HG03060 (cell line): ENCODE measurements around the gene UBA5.
A peak's percentile ranks its signal among the peaks of the same experiment; 100 is the strongest.

ENCODE experiments used
- ATAC-seq: cut with Tn5 transposase; IDR thresholded peaks from one replicate; pipeline ENCODE4 v1.9.1; 2021; ENCODE audit warnings: low read depth, moderate number of reproducible peaks; ENCODE audit not compliant: unreplicated experiment

Gene UBA5

DNA sequence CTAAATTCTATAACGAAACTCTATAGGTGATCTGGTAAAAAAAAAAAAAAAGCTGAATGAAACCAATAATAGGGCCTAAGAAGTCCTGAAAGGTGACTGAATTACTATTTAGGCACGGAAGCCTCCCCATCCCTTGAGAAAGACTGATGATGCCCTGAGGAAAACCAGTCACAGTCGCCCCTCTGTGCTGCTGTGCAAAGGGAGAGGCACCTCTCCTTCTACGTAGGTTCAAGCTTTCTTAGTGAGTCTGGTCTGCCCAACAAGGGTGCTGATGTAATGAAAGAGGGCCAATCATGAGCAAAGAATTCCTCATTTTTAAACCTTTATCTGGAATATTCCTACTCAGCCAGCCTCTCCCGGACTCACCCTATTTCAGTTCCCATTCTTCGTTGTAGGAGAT lies 50.2 kb downstream of the UBA5 start:
- no peak for ATAC-seq

DNA sequence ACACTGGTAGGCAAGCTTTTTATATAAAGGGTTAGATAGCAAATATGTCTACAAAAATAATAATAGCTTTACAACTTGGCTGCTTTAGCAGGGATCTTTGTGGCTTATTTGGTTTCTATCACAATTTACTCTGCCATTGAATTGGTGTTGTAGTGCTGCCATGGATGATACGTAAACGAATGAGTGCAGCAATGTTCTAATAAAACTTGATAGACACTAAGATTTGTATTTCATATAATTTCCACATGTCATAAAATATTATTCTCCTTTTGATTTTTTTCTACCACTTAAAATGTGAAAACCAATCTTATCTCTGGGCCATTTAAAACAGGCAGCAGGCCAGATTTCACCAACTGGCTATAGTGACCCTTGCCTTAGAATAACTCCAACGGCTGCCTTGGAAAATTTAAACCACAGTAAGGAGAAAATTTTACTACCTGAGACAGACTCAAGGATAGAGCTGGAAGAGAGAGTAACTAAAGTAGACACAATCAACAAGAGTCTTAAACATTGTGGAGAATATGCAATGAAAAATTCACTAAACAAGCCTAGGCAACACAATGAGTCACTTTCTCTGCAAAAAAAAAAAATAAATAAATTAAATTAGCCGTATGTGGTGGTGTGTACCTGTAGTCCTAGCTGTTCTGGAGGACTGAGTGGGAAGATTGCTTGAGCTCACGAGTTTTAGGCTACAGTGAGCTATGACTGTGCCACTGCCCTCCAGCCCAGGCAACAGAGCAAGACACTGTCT lies 54.0 kb downstream of the UBA5 start:
- no peak for ATAC-seq

DNA sequence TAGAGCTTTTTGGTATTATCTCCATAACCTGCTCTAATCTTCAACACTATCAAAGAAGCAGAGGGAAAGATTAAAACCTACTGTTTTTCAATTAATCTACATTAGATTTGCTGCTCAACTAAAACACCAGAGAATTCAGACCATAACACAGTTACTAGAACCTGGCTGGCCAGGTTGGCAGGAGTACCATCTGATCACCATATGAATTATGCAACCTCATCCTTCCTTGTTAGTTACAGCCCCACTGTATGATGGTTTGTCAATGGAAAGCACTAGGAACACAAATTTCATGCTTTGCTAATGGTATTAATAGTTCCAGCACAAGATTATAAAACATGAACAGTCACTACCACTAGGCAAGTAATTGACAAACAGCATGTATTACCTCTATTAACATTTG lies 56.2 kb downstream of the UBA5 start:
- ATAC-seq = no peak

DNA sequence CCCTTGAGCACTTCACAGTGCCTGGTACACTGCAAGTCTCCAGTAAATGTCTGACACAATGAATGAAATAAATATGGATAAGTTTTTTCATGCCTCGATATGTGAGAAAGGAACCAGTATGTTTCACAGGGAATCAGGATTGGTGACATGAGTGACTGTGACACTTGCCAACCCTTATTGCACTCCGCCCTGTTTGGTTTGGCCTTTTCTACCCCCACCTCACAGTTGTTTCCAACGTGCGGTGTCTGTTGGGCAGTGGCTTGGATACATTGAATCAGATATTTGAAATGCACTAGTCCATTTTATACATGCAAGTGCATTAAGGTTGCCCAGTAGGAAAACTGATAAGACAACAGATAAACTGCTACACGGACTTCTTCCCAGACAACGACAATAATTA lies 60.1 kb downstream of the UBA5 start:
- ATAC-seq = no peak

DNA sequence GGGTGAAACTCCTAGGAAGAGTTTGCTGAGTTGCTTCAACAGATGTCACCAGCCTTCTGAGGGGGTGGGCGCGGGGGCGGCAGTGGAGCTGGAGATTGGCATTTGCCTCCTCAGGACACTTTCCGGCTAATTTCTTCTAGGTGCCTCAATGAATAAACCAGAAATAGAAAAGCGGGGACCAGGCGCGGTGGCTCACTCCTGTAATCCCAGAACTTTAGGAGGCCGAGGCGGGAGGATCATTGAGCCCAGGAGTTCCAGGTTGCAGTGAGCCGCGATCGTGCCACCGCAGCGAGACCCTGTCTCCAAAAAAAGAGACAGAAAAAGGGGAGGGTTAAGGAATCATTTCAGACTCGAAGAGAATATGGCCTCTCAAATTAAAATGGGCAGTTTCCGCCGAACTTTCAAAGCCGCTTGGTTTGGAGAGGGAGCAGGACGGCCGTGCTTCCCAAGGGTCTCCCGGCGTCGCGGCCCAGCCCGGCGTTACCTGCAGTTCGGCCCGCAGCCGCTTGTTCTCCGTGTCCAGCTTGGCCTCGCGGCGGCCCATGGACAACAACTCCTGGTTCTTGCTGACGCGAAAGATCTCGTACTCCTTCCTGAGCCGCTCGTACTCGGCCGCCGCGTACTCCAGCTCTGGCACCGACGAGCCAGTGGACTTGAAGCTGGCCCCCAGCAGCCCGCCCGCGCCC lies 61.5 kb downstream of the UBA5 start:
- ATAC-seq = peak; percentile 28

DNA sequence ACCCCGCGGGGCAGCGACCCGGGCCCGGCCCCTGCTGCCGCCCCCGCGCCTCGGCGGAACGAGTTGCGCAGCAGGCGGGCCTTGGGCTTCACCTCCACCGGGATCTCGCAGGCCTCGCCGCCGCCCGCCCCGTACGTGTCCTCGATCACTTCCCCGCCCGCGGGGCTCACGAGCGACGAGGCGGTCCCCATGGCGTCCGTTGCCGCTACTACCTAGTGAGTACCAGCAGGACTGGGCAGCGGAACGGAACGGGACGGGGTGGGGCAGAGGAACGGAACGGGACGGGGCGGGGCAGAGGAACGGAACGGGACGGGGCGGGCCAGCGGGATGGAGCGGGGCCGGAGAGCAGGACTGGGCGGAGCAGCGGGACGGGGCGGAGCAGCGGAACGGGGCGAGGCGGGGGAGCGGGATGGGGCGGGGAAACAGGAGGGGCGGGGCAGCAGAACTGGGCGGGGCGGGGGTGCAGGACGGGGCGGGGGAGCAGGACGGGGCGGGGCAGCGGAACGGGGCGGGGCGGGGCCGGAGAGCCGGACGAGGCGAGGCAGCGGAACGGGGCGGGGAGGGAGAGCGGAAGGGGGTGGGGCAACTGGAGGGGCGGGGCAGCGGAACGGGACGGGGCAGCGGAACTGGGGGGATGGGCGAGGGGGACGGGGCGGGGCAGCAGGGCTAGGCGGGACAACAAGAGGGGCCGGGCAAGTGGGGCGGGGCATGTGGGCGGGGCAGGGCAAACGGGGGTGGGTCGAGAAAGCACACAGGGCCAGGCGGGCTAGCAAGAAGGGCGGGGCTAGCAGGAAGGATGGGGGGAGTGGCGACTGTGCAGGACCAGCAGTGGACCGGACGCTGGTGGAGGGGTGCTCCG lies 62.3 kb downstream of the UBA5 start, which contains the start of gene NPHP3:
NPHP3 (minus strand) TSS at position 245 of the 859 bp plus-strand sequence; CDS start at position 191, 54 bp downstream.
- peak; percentile 45 for ATAC-seq

DNA sequence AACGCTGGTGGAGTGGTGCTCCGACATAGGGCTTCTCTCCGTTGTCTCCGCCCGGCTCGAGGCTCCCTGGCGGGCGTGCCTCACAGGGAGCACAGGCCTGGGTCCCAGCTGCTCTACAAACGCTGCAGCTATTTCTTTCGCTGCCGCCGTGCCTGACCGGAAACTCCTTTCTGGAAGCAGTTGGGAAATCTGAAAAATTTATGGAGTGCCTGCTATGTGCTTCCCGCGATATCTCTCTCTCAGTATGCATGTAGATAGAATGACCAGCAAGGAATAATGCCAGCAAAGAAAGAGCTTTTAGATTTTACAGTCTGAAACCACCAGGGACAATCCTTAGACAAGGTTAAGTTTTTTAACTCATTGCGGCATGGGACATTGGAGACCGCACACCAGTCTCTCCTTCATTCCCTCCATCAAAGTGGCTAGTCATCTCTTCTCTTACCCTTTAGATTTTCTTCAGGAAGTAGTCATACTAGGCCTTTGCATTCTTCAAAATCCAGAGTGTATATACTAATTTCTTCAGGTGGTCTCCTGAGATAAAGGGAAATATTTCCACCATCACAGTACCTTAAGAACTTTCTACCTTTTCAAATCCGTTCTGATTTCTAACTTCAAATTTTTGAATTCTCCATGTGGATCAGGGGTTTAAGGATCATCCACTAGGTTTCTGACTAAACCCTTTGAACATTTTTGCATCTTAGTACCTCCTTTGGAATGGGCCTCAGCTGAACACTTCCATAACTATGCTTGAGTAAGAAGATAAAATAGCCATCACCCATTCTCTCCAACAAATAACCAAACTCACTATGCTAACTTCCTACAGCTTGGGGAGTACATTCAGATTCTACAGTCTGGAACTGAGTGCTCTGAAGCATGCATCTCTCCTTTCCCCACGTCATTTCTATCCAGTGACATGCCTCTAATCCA lies 63.2 kb downstream of the UBA5 start:
- no peak for ATAC-seq

DNA sequence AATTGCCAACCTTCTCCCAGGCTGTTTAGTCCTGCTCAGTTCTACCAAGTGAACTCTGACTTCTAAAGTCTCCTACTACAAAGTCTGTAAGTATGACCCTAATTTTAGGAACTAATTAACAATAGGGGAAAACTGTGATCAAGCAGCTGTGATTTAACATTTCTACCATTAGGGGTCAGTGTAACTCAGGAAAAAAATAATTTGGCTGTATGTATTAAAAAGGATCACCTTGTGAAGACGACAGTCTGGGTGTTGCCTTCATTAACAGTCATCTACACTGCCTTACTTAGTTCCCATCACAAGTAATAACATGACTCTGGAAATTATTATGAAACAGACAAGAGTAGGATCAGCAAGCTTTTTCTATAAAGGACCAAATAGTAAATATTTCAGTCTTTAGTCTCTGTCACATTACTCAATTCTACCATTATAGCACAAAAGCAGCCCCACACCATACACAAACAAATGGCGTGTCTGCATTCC lies 66.3 kb downstream of the UBA5 start:
- no peak for ATAC-seq
